Cardiac muscle cell (in vitro differentiated cells and primary cell): ENCODE measurements around the gene LRP1B. TPM values are rescaled to one million over a fixed set of nuclear protein-coding genes. Genes with fewer than 3 reads are reported as not detected.

ENCODE experiments used
- DNase-seq, 2 donors: peaks; one replicate each; pipeline versions ENCODE4 v3.0.0 to v3.0.0-alpha.2; 2010 to 2017; ENCODE audit warnings: low read depth in 1 of 2, low spot score in 1 of 2
- H3K27ac ChIP-seq: fragments of 200-600 bp; sonication (generic); 2 replicates; pipeline ENCODE4 v1.5.1; 2016
- H3K27me3 ChIP-seq: fragments of 200-600 bp; sonication (generic); 2 replicates; pipeline ENCODE4 v1.6.0; 2016; ENCODE audit warnings: control low read depth
- H3K36me3 ChIP-seq: fragments of 200-600 bp; sonication (generic); 2 replicates; pipeline ENCODE4 v1.5.1; 2016; ENCODE audit warnings: control low read depth
- H3K4me1 ChIP-seq: fragments of 200-600 bp; sonication (generic); 2 replicates; pipeline ENCODE4 v1.8.1; 2017; ENCODE audit warnings: low read depth, mild to moderate bottlenecking, mixed run types
- H3K4me3 ChIP-seq: fragments of 200-600 bp; sonication (generic); 2 replicates; pipeline ENCODE4 v1.5.1; 2016; ENCODE audit warnings: mild to moderate bottlenecking
- H3K9me3 ChIP-seq: fragments of 200-600 bp; sonication (generic); 2 replicates; pipeline ENCODE4 v1.5.1; 2017; ENCODE audit warnings: low read depth, mild to moderate bottlenecking, control low read depth
- polyA plus RNA-seq: library from polyadenylated mRNA; unstranded; fragments of >200 nt; fragmentation: Nextera tagmentation; extraction: Ambion mirVana; gene quantifications from 2 replicates; pipeline ENCODE4 v1.2.1, GENCODE V29; 2016
- total RNA-seq: library from RNA; depleted of rRNA; stranded (reverse); fragments of >200 nt; gene quantifications from 2 replicates; pipeline ENCODE4 v1.2.3, GENCODE V29; 2016
- TF ChIP-seq, protein P1 (sequence below): IDR thresholded peaks from 2 replicates; pipeline ENCODE4 v1.5.1; 2012; ENCODE audit warnings: low read depth, mild to moderate bottlenecking, low read length

Gene LRP1B
- total and polyA plus RNA-seq, 2 experiments from 2014 or later, result 1.2 to 2.5 TPM

DNA sequence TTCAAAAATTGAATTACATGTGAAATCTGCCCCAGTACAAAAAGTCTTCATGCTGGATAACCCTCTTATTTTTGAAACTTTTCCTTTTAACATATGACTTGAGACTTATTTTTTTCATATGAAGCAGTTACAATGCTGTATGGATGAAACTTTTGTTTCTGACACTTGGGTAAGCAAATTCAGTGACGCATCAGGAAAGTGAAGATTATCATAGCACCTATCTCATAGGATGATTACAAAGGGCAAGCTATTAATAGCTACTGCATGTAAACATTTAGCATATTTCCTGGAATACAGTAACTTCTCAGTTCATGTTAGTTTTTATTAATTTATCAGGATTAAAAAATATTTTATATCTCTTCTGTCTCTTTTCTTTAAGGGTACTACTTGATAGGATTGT is 1109.2 kb downstream of the LRP1B start:
- Histone ChIP-seq H3K4me1 (no peaks in the 10 kb centered on the region), H3K4me3 (no peak overlapping the region), H3K27me3 (no peaks in the 10 kb centered on the region), H3K9me3 (no peaks in the 10 kb centered on the region), H3K36me3 (no peaks in the 10 kb centered on the region), H3K27ac (no peak overlapping the region)
- DNase-seq, result peak in 1 of 2 donors; percentile 45
- TF ChIP-seq, protein P1, sequence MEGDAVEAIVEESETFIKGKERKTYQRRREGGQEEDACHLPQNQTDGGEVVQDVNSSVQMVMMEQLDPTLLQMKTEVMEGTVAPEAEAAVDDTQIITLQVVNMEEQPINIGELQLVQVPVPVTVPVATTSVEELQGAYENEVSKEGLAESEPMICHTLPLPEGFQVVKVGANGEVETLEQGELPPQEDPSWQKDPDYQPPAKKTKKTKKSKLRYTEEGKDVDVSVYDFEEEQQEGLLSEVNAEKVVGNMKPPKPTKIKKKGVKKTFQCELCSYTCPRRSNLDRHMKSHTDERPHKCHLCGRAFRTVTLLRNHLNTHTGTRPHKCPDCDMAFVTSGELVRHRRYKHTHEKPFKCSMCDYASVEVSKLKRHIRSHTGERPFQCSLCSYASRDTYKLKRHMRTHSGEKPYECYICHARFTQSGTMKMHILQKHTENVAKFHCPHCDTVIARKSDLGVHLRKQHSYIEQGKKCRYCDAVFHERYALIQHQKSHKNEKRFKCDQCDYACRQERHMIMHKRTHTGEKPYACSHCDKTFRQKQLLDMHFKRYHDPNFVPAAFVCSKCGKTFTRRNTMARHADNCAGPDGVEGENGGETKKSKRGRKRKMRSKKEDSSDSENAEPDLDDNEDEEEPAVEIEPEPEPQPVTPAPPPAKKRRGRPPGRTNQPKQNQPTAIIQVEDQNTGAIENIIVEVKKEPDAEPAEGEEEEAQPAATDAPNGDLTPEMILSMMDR, result no peak

DNA sequence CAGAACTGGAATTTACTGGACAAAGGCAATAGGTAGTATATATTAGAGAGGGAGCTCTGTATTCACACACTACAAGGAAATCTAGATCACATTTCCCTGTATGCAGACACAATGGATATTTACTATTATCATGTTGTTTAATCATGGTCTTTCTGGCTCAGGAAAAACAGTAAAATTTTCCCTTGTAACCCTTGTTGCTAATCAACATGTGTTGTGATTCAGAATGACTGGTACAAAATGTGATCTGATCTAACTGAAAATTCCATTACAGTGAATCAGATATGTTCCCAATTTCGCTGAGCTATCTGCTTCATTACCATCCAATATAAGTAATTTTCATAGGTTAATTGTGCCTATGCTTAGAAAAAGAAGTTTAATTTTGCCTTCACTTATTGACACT is 1109.7 kb downstream of the LRP1B start:
- DNase-seq, result peak in 1 of 2 donors; percentile 71
- H3K27me3 ChIP-seq, result no peaks in the 10 kb centered on the region
- TF ChIP-seq, protein P1, result no peak
- no peak overlapping the region for H3K4me3 ChIP-seq
- H3K9me3 ChIP-seq, result no peaks in the 10 kb centered on the region
- H3K4me1 ChIP-seq, result no peaks in the 10 kb centered on the region
- H3K27ac ChIP-seq, result no peak overlapping the region
- no peaks in the 10 kb centered on the region for H3K36me3 ChIP-seq

DNA sequence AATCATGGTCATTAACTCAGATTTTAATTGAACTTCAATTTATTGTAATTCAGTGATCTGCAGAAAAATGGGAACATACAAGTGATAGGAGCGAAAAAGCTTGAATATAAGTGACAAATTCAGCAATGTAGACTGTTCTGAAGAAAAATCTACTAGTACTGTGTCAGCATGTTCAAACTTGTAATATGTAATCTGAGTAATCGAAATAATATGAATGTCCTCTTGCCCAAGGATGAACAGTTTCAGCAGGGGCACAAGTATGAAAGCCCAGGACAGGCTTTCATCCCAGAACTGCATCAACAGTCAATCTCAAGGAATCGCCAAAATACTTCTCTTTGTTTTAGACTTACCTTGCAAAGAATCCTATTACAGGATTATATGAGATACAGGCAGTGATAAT is 1110.5 kb downstream of the LRP1B start:
- no peak overlapping the region for H3K4me3 ChIP-seq
- no peaks in the 10 kb centered on the region for H3K36me3 ChIP-seq
- TF ChIP-seq, protein P1, result no peak
- H3K9me3 ChIP-seq, result no peaks in the 10 kb centered on the region
- H3K27ac ChIP-seq, result no peak overlapping the region
- no peak for DNase-seq
- H3K4me1 ChIP-seq, result peaks cover 7% of the 10 kb centered on the region
- H3K27me3 ChIP-seq, result no peaks in the 10 kb centered on the region

DNA sequence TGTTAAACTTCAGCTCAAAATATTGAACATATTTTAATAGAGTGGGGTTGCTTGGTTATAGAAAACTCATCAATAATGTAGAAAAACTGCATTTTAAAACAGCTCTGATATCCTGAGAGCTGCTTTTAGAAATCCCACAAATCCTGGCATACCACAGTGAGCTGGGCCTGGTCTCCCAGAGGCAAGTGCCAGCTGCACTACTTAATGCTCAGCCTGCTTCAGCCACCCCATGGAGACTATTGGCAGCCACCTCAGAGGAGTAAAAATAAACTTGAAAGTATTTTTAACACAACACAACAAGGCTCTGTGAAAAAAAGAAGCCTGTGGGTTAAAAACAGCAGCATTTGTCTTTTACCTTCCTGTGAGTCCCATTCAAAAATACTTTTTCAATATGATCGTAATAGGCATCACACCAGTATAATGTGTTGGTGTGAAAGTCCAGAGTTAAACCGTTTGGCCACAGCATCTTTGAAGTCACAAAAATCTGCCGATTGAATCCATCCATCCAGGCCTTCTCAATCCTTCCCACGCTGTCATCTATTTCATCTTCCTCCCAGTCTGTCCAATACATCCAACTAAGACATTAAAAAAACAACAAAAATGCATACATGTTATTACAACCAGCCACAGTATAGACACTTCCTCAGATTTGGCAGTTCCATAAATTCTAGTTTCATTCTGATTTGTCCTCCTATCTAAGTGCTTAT is 1115.3 kb downstream of the LRP1B start:
- peak in 1 of 2 donors; percentile 63 for DNase-seq
- peak overlapping the region; percentile 54 for H3K27ac ChIP-seq

DNA sequence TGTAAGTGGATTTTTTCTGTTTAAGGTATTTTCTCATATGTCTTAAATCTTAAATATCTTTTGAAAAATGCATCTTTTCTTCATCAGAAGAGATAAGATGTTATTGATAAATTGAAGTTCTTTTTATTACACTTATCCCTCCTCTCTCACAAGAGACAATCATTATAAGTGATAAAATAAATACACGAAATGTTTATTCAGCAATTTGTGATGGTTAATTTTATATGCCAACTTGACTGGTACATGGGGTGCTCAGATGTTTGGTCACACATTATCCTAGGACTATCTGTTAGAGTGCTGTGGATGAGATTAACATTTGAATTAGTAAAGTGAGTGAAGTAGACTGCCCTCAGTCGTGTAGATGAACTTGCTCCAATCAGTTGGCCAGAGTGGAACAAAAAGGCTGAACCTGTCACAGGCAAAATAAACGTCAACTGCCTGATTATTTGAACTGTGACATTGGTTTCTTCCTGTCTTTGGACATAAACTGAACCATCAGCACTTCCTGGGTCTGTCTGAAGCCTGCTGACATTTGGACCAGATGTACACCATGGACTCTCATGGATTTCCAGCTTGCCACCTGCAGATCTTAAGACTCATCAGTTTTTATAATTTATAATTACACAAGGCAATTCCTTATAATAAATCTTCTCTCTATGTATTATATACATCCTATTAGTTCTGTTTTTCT is 1126.7 kb downstream of the LRP1B start:
- no peaks in the 10 kb centered on the region for H3K36me3 ChIP-seq
- peaks cover 1% of the 10 kb centered on the region for H3K4me1 ChIP-seq
- no peak overlapping the region for H3K27ac ChIP-seq
- no peak overlapping the region for H3K4me3 ChIP-seq
- no peaks in the 10 kb centered on the region for H3K27me3 ChIP-seq
- no peak for DNase-seq
- TF ChIP-seq, protein P1, result no peak
- no peaks in the 10 kb centered on the region for H3K9me3 ChIP-seq

More for the DNA sequence above, 1115.3 kb downstream of the LRP1B start:
- no peaks in the 10 kb centered on the region for H3K27me3 ChIP-seq
- H3K4me3 ChIP-seq, result no peak overlapping the region
- no peaks in the 10 kb centered on the region for H3K9me3 ChIP-seq
- peaks cover 13% of the 10 kb centered on the region for H3K4me1 ChIP-seq
- TF ChIP-seq, protein P1, result no peak
- H3K36me3 ChIP-seq, result no peaks in the 10 kb centered on the region
